HCT116 (cell line): ENCODE measurements around the gene MAP4. TPM values are rescaled to one million over a fixed set of nuclear protein-coding genes. Genes with fewer than 3 reads are reported as not detected.

Experiments
- ATAC-seq: fragments of 200-7000 bp; cut with Tn5 transposase; 2 replicates; pipeline ENCODE4 v1.9.1; 2020; ENCODE audit warnings: mild to moderate bottlenecking, moderate library complexity
- BruUV-seq: library from RNA; stranded (reverse); fragments of 400-500 nt; replicated peaks from 2 replicates; lab custom pipeline; 2021; lab: Mats Ljungman, UMichigan
- CTCF ChIA-PET: fragments of 300-600 bp; sonication (Branson Sonifier 250); formaldehyde crosslinking; loops from one replicate; lab custom pipeline; 2021; ENCODE audit warnings: antibody characterized with exemption; lab: Charles Lee
- POLR2A ChIA-PET: fragments of 300-600, 350-600 bp; sonication (Branson Sonifier 250); formaldehyde crosslinking; loops from one replicate; lab custom pipeline; 2021; ENCODE audit warnings: antibody characterized with exemption; lab: Charles Lee
- RAD21 ChIA-PET, 2 experiments: fragments of 300-600 bp; sonication (Branson Sonifier 250); formaldehyde crosslinking; loops; one replicate each; lab custom pipeline; 2023; ENCODE audit warnings: low total read pairs in 2 of 2; ENCODE audit not compliant: uncharacterized antibody in 2 of 2, unreplicated experiment in 2 of 2, low non-redundant PET in 1 of 2; lab: Charles Lee
- DNase-seq: peaks from one replicate; pipeline ENCODE4 v3.0.0-alpha.2; 2010; ENCODE audit warnings: low read depth, low spot score
- H2AFZ ChIP-seq: fragments of 200-600 bp; shearing (Covaris generic), sonication (generic); 2 replicates; pipeline ENCODE4 v1.6.1; 2017; ENCODE audit warnings: low read depth, mixed run types, mixed read lengths, antibody characterized with exemption, low read length; ENCODE audit not compliant: poor library complexity, severe bottlenecking
- H3K27ac ChIP-seq: 2 replicates; pipeline ENCODE4 v1.5.1; 2012; ENCODE audit warnings: low read depth, low read length
- H3K27me3 ChIP-seq: fragments of 200-600 bp; sonication (generic); 2 replicates; pipeline ENCODE4 v1.6.1; 2016; ENCODE audit warnings: mixed run types, low read length, mixed read lengths; ENCODE audit not compliant: insufficient read depth
- H3K36me3 ChIP-seq, 2 experiments: fragments of 200-500 bp in 1 of 2; fragments of 200-600 bp in 1 of 2; sonication (Bioruptor generic) in 1 of 2; sonication (generic) in 1 of 2; 2 replicates each; pipeline versions ENCODE4 v1.5.1 to v1.6.1; 2014 to 2016; ENCODE audit warnings: low read length in 2 of 2, inconsistent platforms in 1 of 2, mixed read lengths in 1 of 2, mixed run types in 1 of 2; ENCODE audit not compliant: insufficient read depth in 2 of 2, control insufficient read depth in 1 of 2
- H3K4me1 ChIP-seq, 2 experiments: fragments of 200-600 bp in 1 of 2; sonication (generic) in 1 of 2; 2 replicates each; pipeline versions ENCODE4 v1.5.1 to v1.6.1; 2012 to 2017; ENCODE audit warnings: low read length in 2 of 2, inconsistent platforms in 1 of 2, mild to moderate bottlenecking in 1 of 2, mixed read lengths in 1 of 2, mixed run types in 1 of 2, moderate library complexity in 1 of 2; ENCODE audit not compliant: insufficient read depth in 2 of 2, control insufficient read depth in 1 of 2
- H3K4me2 ChIP-seq: fragments of 200-600 bp; sonication (generic); 2 replicates; pipeline ENCODE4 v1.6.1; 2017; ENCODE audit warnings: mixed run types, low read length, mixed read lengths
- H3K4me3 ChIP-seq, 2 experiments: fragments of 200-600 bp in 1 of 2; sonication (generic) in 1 of 2; replicated peaks in 1 of 2; 2 replicates each; pipeline ENCODE4 v1.5.1; 2011 to 2016; ENCODE audit warnings: low read length in 2 of 2, control low read depth in 1 of 2, low read depth in 1 of 2, mild to moderate bottlenecking in 1 of 2, mixed read lengths in 1 of 2, mixed run types in 1 of 2
- H3K79me2 ChIP-seq: fragments of 200-600 bp; sonication (generic); 2 replicates; pipeline ENCODE4 v1.6.1; 2017; ENCODE audit warnings: mild to moderate bottlenecking, mixed run types, low read length, moderate library complexity, mixed read lengths; ENCODE audit not compliant: insufficient read depth
- H3K9ac ChIP-seq: fragments of 200-600 bp; sonication (generic); 2 replicates; pipeline ENCODE4 v1.6.1; 2016; ENCODE audit warnings: low read length, mixed read lengths
- H3K9me2 ChIP-seq: fragments of 200-600 bp; sonication (generic), shearing (Covaris generic); 2 replicates; pipeline ENCODE4 v1.6.1; 2017; ENCODE audit warnings: mixed run types, mild to moderate bottlenecking, moderate library complexity; ENCODE audit not compliant: insufficient read depth
- H3K9me3 ChIP-seq, 2 experiments: fragments of 200-500 bp in 1 of 2; fragments of 200-600 bp in 1 of 2; sonication (Bioruptor generic) in 1 of 2; sonication (generic) in 1 of 2; 2 replicates each; pipeline ENCODE4 v1.6.1; 2014 to 2017; ENCODE audit warnings: low read length in 2 of 2, mixed read lengths in 2 of 2, inconsistent platforms in 1 of 2, low read depth in 1 of 2, mild to moderate bottlenecking in 1 of 2, mixed run types in 1 of 2, moderate library complexity in 1 of 2; ENCODE audit not compliant: control insufficient read depth in 1 of 2, insufficient read depth in 1 of 2
- H4K20me1 ChIP-seq: fragments of 200-600 bp; sonication (generic), shearing (Covaris generic); 2 replicates; pipeline ENCODE4 v1.6.1; 2017; ENCODE audit warnings: mixed run types, mild to moderate bottlenecking, moderate library complexity; ENCODE audit not compliant: insufficient read depth
- EGR1 ChIP-seq: IDR thresholded peaks from 2 replicates; pipeline ENCODE4 v1.6.1; 2012; ENCODE audit warnings: low read depth
- ELF1 ChIP-seq: IDR thresholded peaks from 2 replicates; pipeline ENCODE4 v1.6.1; 2012; ENCODE audit warnings: low read depth, borderline replicate concordance
- EZH2 ChIP-seq: fragments of 200-600 bp; sonication (generic); IDR thresholded peaks from 2 replicates; pipeline ENCODE4 v1.6.1; 2017; ENCODE audit warnings: antibody characterized with exemption, mixed run types
- EZH2phosphoT487 ChIP-seq: fragments of 200-600 bp; IDR thresholded peaks from 2 replicates; pipeline ENCODE4 v1.6.1; 2018; ENCODE audit warnings: antibody characterized with exemption, borderline replicate concordance
- MAX ChIP-seq: IDR thresholded peaks from 2 replicates; pipeline ENCODE4 v1.6.1; 2012
- POLR2A ChIP-seq: IDR thresholded peaks from 2 replicates; pipeline ENCODE4 v1.7.0; 2011; ENCODE audit warnings: borderline replicate concordance; ENCODE audit not compliant: insufficient read depth, insufficient read length; ENCODE audit errors: extremely low read depth
- POLR2AphosphoS5 ChIP-seq: IDR thresholded peaks from 2 replicates; pipeline ENCODE4 v1.6.1; 2011; ENCODE audit warnings: mild to moderate bottlenecking, low read depth, low read length, moderate library complexity
- REST ChIP-seq: IDR thresholded peaks from 2 replicates; pipeline ENCODE4 v1.6.1; 2012; ENCODE audit warnings: low read depth
- SP1 ChIP-seq: IDR thresholded peaks from 2 replicates; pipeline ENCODE4 v1.6.1; 2012; ENCODE audit warnings: low read depth
- TCF7L2 ChIP-seq: IDR thresholded peaks from 2 replicates; pipeline ENCODE4 v1.7.0; 2011; ENCODE audit warnings: borderline replicate concordance, inconsistent platforms; ENCODE audit not compliant: insufficient read depth, insufficient read length; ENCODE audit errors: extremely low read depth
- ZBTB33 ChIP-seq: IDR thresholded peaks from 2 replicates; pipeline ENCODE4 v1.6.1; 2011; ENCODE audit warnings: mild to moderate bottlenecking, low read length, moderate library complexity; ENCODE audit not compliant: insufficient replicate concordance; ENCODE audit errors: extremely low read depth
- ZFX ChIP-seq: fragments of 450-650 bp; IDR thresholded peaks from 2 replicates; pipeline ENCODE4 v1.6.1; 2017
- intact Hi-C: fragments of 100-400 bp; cut with micrococcal nuclease; formaldehyde crosslinking; loops from 2 replicates; pipeline ENCODE4 v1.10.0; 2022
- total RNA-seq: library from RNA; stranded (reverse); gene quantifications from one replicate; pipeline ENCODE4 v1.2.1, GENCODE V29; 2021; ENCODE audit not compliant: unreplicated experiment

The MAP4 gene
- total RNA-seq, 1 experiment from 2014 or later: 200 TPM

GRCh38 chr3:47874438-47874837 is 141.8 kb downstream of the MAP4 start:
- no peak overlapping the region for H3K9ac ChIP-seq
- no peaks in the 10 kb centered on the region for H3K79me2 ChIP-seq
- intact Hi-C loops: no loop called here
- TF ChIP-seq REST: no peak
- no peak for TF ChIP-seq ELF1
- no peak for TF ChIP-seq POLR2A
- no peak for TF ChIP-seq EGR1
- no peak for TF ChIP-seq EZH2phosphoT487
- no peak for TF ChIP-seq EZH2
- TF ChIP-seq ZBTB33: no peak
- TF ChIP-seq SP1: no peak
- no peak for TF ChIP-seq TCF7L2
- no peak for TF ChIP-seq MAX
- no peak for TF ChIP-seq ZFX
- no peak for TF ChIP-seq POLR2AphosphoS5
- H3K27me3 ChIP-seq: no peaks in the 10 kb centered on the region
- H4K20me1 ChIP-seq: no peaks in the 10 kb centered on the region
- H3K4me2 ChIP-seq: no peak overlapping the region
- H3K4me1 ChIP-seq: no peaks in the 10 kb centered on the region
- H3K9me2 ChIP-seq: no peaks in the 10 kb centered on the region
- peaks cover 17 to 30% of the 10 kb centered on the region in 2 experiments; a peak in 3 of 4 replicates for H3K36me3 ChIP-seq
- H3K27ac ChIP-seq: no peak overlapping the region
- ATAC-seq: no peak
- no peak overlapping the region for H2AFZ ChIP-seq
- POLR2A ChIA-PET: no interaction called here
- no peak for DNase-seq
- H3K4me3 ChIP-seq: no peak overlapping the region
- RAD21 ChIA-PET: no interaction called here
- no TSS peak for BruUV-seq
- no peaks in the 10 kb centered on the region for H3K9me3 ChIP-seq
- CTCF ChIA-PET: no interaction called here
